ENCODE data around the gene SPRYD3. TPM values are rescaled to one million over a fixed set of nuclear protein-coding genes. Genes with fewer than 3 reads are reported as not detected.

SPRYD3 gene
- total and polyA plus RNA-seq, 11 donors, result 26.0 to 94.7 (median 48.5) TPM

- no peak for ATAC-seq
- whole genome bisulfite sequencing, 4 donors, result 82 to 87% (median 86%) methylated on average over 13 of the region's 13 CpGs
- Histone ChIP-seq H3K4me1 (peaks cover 10 to 92% (median 62%) of the 10 kb centered on the region in 12 donors), H3K9me3 (no peaks in the 10 kb centered on the region), H3K36me3 (peaks cover 0 to 92% (median 81%) of the 10 kb centered on the region in 9 donors), H3K4me3 (no peak overlapping the region), H3K27me3 (no peaks in the 10 kb centered on the region), H3K27ac (peak overlapping the region in 1 of 12 donors; percentile 8)
- no peak for TF ChIP-seq CTCF (IDR thresholded peaks at IDR 0.05)
- TF ChIP-seq POLR2A (IDR thresholded peaks at IDR 0.05), result no peak
- intact Hi-C loops (cut with DNase I), result no loop called here
- peak in 3 of 5 donors; percentile 25 to 49 (median 44) for DNase-seq
These were observed 21.2 kb downstream of the SPRYD3 start for GRCh38 chr12:53057816-53058500.

DNA sequence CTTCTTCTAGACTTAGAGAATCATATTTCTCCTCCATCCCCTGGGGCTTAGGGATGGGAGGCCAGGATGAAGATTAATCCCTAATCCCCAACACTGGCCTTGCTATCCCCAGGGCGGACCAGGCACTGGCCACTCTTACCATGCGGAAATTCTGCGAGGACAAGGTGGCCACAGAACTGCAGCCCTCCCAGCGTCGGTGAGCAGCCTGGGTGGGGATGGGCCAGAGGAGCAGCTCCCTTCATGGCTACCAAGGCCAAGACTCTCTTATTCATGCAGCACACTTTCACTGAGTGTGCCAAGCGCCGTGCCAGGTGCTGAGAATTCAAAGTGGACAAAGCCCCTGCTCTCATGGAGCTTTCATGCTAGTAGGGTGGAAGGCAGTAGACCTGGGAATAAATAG is 22.3 kb downstream of the SPRYD3 start:
- H3K9me3 ChIP-seq, result no peaks in the 10 kb centered on the region
- 91 to 94% (median 91%) methylated on average over 6 to 7 of the region's 7 CpGs for WGBS, 4 donors
- H3K27me3 ChIP-seq, result no peaks in the 10 kb centered on the region
- peaks cover 0 to 87% (median 74%) of the 10 kb centered on the region in 9 donors for H3K36me3 ChIP-seq
- no peak for TF ChIP-seq CTCF (IDR thresholded peaks at IDR 0.05)
- TF ChIP-seq POLR2A (IDR thresholded peaks at IDR 0.05), result no peak
- DNase-seq, result peak in 1 of 5 donors; percentile 24
- H3K4me1 ChIP-seq, result peaks cover 7 to 92% (median 61%) of the 10 kb centered on the region in 12 donors
- H3K4me3 ChIP-seq, result no peak overlapping the region
- intact Hi-C loops (cut with DNase I), result no loop called here
- H3K27ac ChIP-seq, result no peak overlapping the region
- ATAC-seq, result no peak

GRCh38 chr12:53056296-53056695 is 22.9 kb downstream of the SPRYD3 start:
- H3K27ac ChIP-seq, result peak overlapping the region in 2 of 12 donors; percentile 37 to 96
- intact Hi-C loops (cut with DNase I), result no loop called here

More at GRCh38 chr12:53056296-53056695, 22.9 kb downstream of the SPRYD3 start:
- TF ChIP-seq POLR2A (IDR thresholded peaks at IDR 0.05) (no peak), CTCF (IDR thresholded peaks at IDR 0.05) (no peak)
- 79 to 87% (median 82%) methylated on average over 5 of the region's 5 CpGs for WGBS, 4 donors
- H3K9me3 ChIP-seq, result no peaks in the 10 kb centered on the region
- H3K36me3 ChIP-seq, result peaks cover 0 to 84% (median 68%) of the 10 kb centered on the region in 9 donors
- ATAC-seq (no peak), DNase-seq (no peak)
- no peak overlapping the region for H3K4me3 ChIP-seq
- H3K27me3 ChIP-seq, result no peaks in the 10 kb centered on the region
- H3K4me1 ChIP-seq, result peaks cover 7 to 92% (median 61%) of the 10 kb centered on the region in 12 donors

Data from heart left ventricle (tissue), 16 donors.